Hepatocyte (in vitro differentiated cells): ENCODE data around the gene RBCK1.

ENCODE experiments used
- CTCF ChIP-seq: fragments of 200-600 bp; sonication (generic); IDR thresholded peaks from 2 replicates; pipeline ENCODE4 v1.5.1; 2016; ENCODE audit warnings: antibody characterized with exemption, mild to moderate bottlenecking; ENCODE audit not compliant: poor library complexity
- EZH2 ChIP-seq: fragments of 200-600 bp; sonication (generic); IDR thresholded peaks from 2 replicates; pipeline ENCODE4 v1.6.1; 2016; ENCODE audit warnings: antibody characterized with exemption, mild to moderate bottlenecking, borderline replicate concordance

DNA sequence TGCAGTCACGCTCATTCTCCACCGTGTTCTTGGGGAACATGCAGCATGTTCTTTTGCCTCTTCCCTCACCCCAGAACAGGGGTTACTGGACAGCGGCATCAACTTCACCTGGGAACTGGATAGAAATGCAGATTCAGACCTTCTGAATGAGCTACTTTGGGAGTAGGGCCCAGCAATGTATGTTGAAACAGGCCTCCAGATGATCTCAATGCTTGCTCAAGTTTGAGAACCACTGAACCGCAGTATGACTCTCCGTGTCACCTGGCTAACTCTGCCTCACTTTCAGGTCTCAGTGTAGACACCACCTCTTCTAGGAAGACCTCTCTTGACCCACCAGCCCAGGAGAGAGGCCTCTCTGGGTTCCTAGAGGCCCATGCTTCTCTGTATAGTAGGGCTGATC lies 22.7 kb upstream of the RBCK1 start:
- no peak for TF ChIP-seq CTCF
- TF ChIP-seq EZH2 = no peak
